H9 (cell line): ENCODE measurements around the gene TTC6. TPM values are rescaled to one million over a fixed set of nuclear protein-coding genes. Genes with fewer than 3 reads are reported as not detected.

Experiments used
- DNase-seq: peaks from one replicate; pipeline ENCODE4 v3.0.0-alpha.2; 2017
- H2AFZ ChIP-seq: one replicate; pipeline ENCODE4 v1.6.1; 2013; ENCODE audit warnings: mild to moderate bottlenecking, low read length, control low read depth, moderate library complexity
- H2AK5ac ChIP-seq: 2 replicates; pipeline ENCODE4 v1.6.1; 2013; ENCODE audit warnings: low read length, control low read depth, mixed read lengths; ENCODE audit not compliant: insufficient read length
- H2BK120ac ChIP-seq: one replicate; pipeline ENCODE4 v1.6.1; 2013; ENCODE audit warnings: low read depth, mild to moderate bottlenecking, low read length, control low read depth, inconsistent platforms; ENCODE audit not compliant: poor library complexity, severe bottlenecking
- H2BK12ac ChIP-seq: 2 replicates; pipeline ENCODE4 v1.6.1; 2013; ENCODE audit warnings: low read length, control low read depth, mixed read lengths, low read depth; ENCODE audit not compliant: insufficient read length
- H2BK15ac ChIP-seq: 2 replicates; pipeline ENCODE4 v1.6.1; 2013; ENCODE audit warnings: low read depth, low read length, control low read depth
- H2BK20ac ChIP-seq: one replicate; pipeline ENCODE4 v1.6.1; 2013; ENCODE audit warnings: low read depth, mild to moderate bottlenecking, low read length, control low read depth, inconsistent platforms; ENCODE audit not compliant: poor library complexity, severe bottlenecking
- H2BK5ac ChIP-seq: 2 replicates; pipeline ENCODE4 v1.6.1; 2013; ENCODE audit warnings: low read length, control low read depth, mixed read lengths; ENCODE audit not compliant: insufficient read length
- H3K14ac ChIP-seq: 2 replicates; pipeline ENCODE4 v1.6.1; 2013; ENCODE audit warnings: low read length, control low read depth; ENCODE audit not compliant: insufficient read depth
- H3K18ac ChIP-seq: 2 replicates; pipeline ENCODE4 v1.6.1; 2013; ENCODE audit warnings: low read depth, mild to moderate bottlenecking, mixed read lengths, low read length, control low read depth; ENCODE audit not compliant: insufficient read length
- H3K23ac ChIP-seq: 2 replicates; pipeline ENCODE4 v1.6.1; 2013; ENCODE audit warnings: low read length, control low read depth, mixed read lengths, low read depth; ENCODE audit not compliant: insufficient read length
- H3K23me2 ChIP-seq: 2 replicates; pipeline ENCODE4 v1.6.1; 2013; ENCODE audit warnings: low read depth, mild to moderate bottlenecking, mixed read lengths, low read length, control low read depth; ENCODE audit not compliant: insufficient read length, poor library complexity, severe bottlenecking
- H3K27ac ChIP-seq: 2 replicates; pipeline ENCODE4 v1.5.1; 2013; ENCODE audit warnings: low read length, control low read depth, mixed read lengths, low read depth; ENCODE audit not compliant: insufficient read length
- H3K27me3 ChIP-seq: 2 replicates; pipeline ENCODE4 v1.6.1; 2013; ENCODE audit warnings: low read length, control low read depth, inconsistent platforms; ENCODE audit not compliant: insufficient read depth
- H3K4ac ChIP-seq: 2 replicates; pipeline ENCODE4 v1.6.1; 2013; ENCODE audit warnings: low read depth, mild to moderate bottlenecking, control low read depth, inconsistent platforms, low read length, moderate library complexity
- H3K4me1 ChIP-seq: 2 replicates; pipeline ENCODE4 v1.6.1; 2013; ENCODE audit warnings: low read length, control low read depth, inconsistent platforms; ENCODE audit not compliant: insufficient read depth
- H3K4me2 ChIP-seq: 2 replicates; pipeline ENCODE4 v1.6.1; 2013; ENCODE audit warnings: low read length, control low read depth, mixed read lengths; ENCODE audit not compliant: insufficient read length, insufficient read depth
- H3K56ac ChIP-seq: 2 replicates; pipeline ENCODE4 v1.6.1; 2013; ENCODE audit warnings: low read depth, mild to moderate bottlenecking, mixed read lengths, low read length, control low read depth; ENCODE audit not compliant: insufficient read length
- H3K79me1 ChIP-seq: 2 replicates; pipeline ENCODE4 v1.6.1; 2013; ENCODE audit warnings: low read depth, mild to moderate bottlenecking, moderate library complexity, low read length, control low read depth, inconsistent platforms; ENCODE audit not compliant: insufficient read depth, poor library complexity, severe bottlenecking
- H3K79me2 ChIP-seq: 2 replicates; pipeline ENCODE4 v1.6.1; 2013; ENCODE audit warnings: low read length, control low read depth, inconsistent platforms; ENCODE audit not compliant: insufficient read depth
- H3K9ac ChIP-seq: 2 replicates; pipeline ENCODE4 v1.6.1; 2013; ENCODE audit warnings: low read length, control low read depth, mixed read lengths; ENCODE audit not compliant: insufficient read length; ENCODE audit errors: extremely low read depth
- H3K9me3 ChIP-seq: one replicate; pipeline ENCODE4 v1.6.1; 2013; ENCODE audit warnings: low read depth, low read length, inconsistent platforms; ENCODE audit not compliant: control insufficient read depth
- H3T11ph ChIP-seq: one replicate; pipeline ENCODE4 v1.6.1; 2013; ENCODE audit warnings: mild to moderate bottlenecking, low read length, control low read depth, inconsistent platforms
- H4K20me1 ChIP-seq: one replicate; pipeline ENCODE4 v1.6.1; 2013; ENCODE audit not compliant: control insufficient read depth, insufficient read length, insufficient read depth
- H4K5ac ChIP-seq: 2 replicates; pipeline ENCODE4 v1.6.1; 2013; ENCODE audit warnings: low read depth, mild to moderate bottlenecking, mixed read lengths, low read length, control low read depth; ENCODE audit not compliant: insufficient read length
- H4K8ac ChIP-seq: replicated peaks from 2 replicates; pipeline ENCODE4 v1.6.1; 2013; ENCODE audit warnings: low read length, control low read depth, mixed read lengths, low read depth; ENCODE audit not compliant: insufficient read length
- H4K91ac ChIP-seq: 2 replicates; pipeline ENCODE4 v1.6.1; 2013; ENCODE audit warnings: low read depth, mild to moderate bottlenecking, moderate library complexity, mixed read lengths, low read length, control low read depth; ENCODE audit not compliant: insufficient read length
- H3K27ac Mint-ChIP-seq, 3 experiments: 2 replicates in 2 of 3; 3 replicates in 1 of 3; pipeline ENCODE4 v1.8.0; 2020 to 2021; ENCODE audit warnings: mixed read lengths in 3 of 3, mild to moderate bottlenecking in 1 of 3, moderate library complexity in 1 of 3
- H3K27me3 Mint-ChIP-seq: 2 replicates; pipeline ENCODE4 v1.8.0; 2021; ENCODE audit warnings: low read depth, mild to moderate bottlenecking, moderate library complexity, mixed read lengths
- H3K36me3 Mint-ChIP-seq, 3 experiments: 2 replicates in 2 of 3; 3 replicates in 1 of 3; pipeline ENCODE4 v1.8.0; 2020 to 2021; ENCODE audit warnings: low read depth in 3 of 3, mixed read lengths in 3 of 3; ENCODE audit not compliant: insufficient read depth in 1 of 3
- H3K4me1 Mint-ChIP-seq, 2 experiments: 2 replicates each; pipeline ENCODE4 v1.8.0; 2020; ENCODE audit warnings: mixed read lengths in 2 of 2
- H3K4me3 Mint-ChIP-seq, 2 experiments: 2 replicates in 1 of 2; 3 replicates in 1 of 2; pipeline ENCODE4 v1.8.0; 2020 to 2021; ENCODE audit warnings: mild to moderate bottlenecking in 2 of 2, mixed read lengths in 2 of 2, moderate library complexity in 1 of 2
- H3K9me3 Mint-ChIP-seq, 2 experiments: 2 replicates in 1 of 2; 3 replicates in 1 of 2; pipeline ENCODE4 v1.8.0; 2020; ENCODE audit warnings: mild to moderate bottlenecking in 2 of 2, mixed read lengths in 2 of 2, moderate library complexity in 1 of 2
- WGBS: extraction: QIAGEN DNeasy Blood & Tissue Kit; methylation state at CpG from one replicate; pipeline ENCODE4 v1.1.7; 2013; ENCODE audit warnings: missing lambda C conversion rate, low lambda C conversion rate, mixed read lengths; ENCODE audit not compliant: insufficient read length; ENCODE audit errors: extremely low coverage; 5-methylcytosine and 5-hydroxymethylcytosine counted together
- total RNA-seq: library from RNA; stranded (reverse); gene quantifications from 2 replicates; pipeline ENCODE4 v1.2.1, GENCODE V29; 2021
- TF ChIP-seq, protein P1 (sequence below): fragments of 200-600 bp; sonication (generic); conservative IDR thresholded peaks from 3 replicates; pipeline ENCODE4 v1.8.0; 2021; ENCODE audit warnings: antibody characterized with exemption, mild to moderate bottlenecking

TTC6 gene
- total RNA-seq, 1 experiment from 2014 or later = 0.24 TPM

DNA sequence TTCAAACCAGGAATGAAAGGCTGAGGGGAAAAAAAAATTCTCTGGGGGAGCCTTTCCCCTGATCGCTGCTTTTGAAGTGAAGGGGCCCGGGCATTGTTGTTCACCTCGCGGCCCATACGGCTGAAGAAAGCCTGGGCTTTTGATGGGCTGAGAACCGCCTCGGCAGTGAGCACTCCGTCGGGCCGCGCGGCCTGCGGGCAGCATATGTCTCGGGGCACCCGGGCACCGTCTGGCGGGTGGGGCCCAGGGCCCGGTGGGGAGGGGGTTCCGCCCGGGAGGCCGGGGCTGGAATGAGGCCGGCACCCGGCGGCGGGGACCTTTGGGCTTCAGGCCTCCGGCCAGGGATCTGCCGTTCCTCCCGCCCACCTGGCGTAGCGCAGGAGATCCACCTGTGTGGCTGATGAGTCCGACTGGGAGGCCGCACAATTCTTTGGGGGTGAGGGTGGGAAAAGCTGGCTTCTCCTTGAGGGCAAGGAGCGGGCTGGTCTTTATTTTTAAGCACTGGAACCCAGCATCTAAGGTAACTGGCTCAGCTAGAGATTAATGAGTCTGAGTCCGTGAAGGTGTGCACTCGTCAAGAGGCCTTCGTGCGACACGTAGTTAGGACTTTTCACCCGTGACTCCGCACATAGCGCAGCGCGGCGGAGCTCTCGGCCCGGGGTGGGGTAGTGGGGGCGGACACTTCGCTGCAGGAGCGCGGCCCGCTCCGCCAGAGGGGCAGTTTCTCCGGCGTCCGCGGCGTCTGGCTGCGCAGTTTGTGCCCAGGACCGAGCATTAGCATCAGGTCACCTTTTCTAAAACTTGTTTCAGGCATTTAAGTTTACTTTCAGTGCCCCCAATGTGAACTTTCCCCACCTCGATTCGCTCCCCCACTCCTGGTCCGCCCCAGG, 11.0 kb upstream of the TTC6 start:
- H2BK12ac ChIP-seq = no peak overlapping the region
- no peak overlapping the region for H3K23ac ChIP-seq
- Mint-ChIP-seq H3K4me3 (peak overlapping the region in 1 of 2 experiments; percentile 68; a peak in 3 of 5 replicates), H3K27me3 (peaks cover 99% of the 10 kb centered on the region), H3K36me3 (no peaks in the 10 kb centered on the region), H3K4me1 (peaks cover 18 to 43% of the 10 kb centered on the region in 2 experiments), H3K9me3 (peaks cover 0 to 5% of the 10 kb centered on the region in 2 experiments; a peak in 4 of 5 replicates), H3K27ac (peak overlapping the region in 1 of 3 experiments; percentile 40; a peak in 1 of 7 replicates)
- no peak overlapping the region for H4K8ac ChIP-seq
- no peaks in the 10 kb centered on the region for H4K20me1 ChIP-seq
- H3K79me2 ChIP-seq = no peaks in the 10 kb centered on the region
- no peak overlapping the region for H2BK5ac ChIP-seq
- peak; percentile 45 for DNase-seq
- no peaks in the 10 kb centered on the region for H3K79me1 ChIP-seq
- peaks cover 66% of the 10 kb centered on the region for H3K27me3 ChIP-seq
- H2AFZ ChIP-seq = no peak overlapping the region
- no CpG with 5 or more reads among the region's 62 CpGs for WGBS
- no peak overlapping the region for H3K14ac ChIP-seq
- peak overlapping the region; percentile 55 for H3K4me2 ChIP-seq
- H3K56ac ChIP-seq = no peak overlapping the region
- no peak overlapping the region for H3K9ac ChIP-seq
- H2BK20ac ChIP-seq = no peak overlapping the region
- H3K23me2 ChIP-seq = peaks cover 10% of the 10 kb centered on the region
- no peak overlapping the region for H3K4ac ChIP-seq
- H4K5ac ChIP-seq = no peak overlapping the region
- TF ChIP-seq, protein P1, sequence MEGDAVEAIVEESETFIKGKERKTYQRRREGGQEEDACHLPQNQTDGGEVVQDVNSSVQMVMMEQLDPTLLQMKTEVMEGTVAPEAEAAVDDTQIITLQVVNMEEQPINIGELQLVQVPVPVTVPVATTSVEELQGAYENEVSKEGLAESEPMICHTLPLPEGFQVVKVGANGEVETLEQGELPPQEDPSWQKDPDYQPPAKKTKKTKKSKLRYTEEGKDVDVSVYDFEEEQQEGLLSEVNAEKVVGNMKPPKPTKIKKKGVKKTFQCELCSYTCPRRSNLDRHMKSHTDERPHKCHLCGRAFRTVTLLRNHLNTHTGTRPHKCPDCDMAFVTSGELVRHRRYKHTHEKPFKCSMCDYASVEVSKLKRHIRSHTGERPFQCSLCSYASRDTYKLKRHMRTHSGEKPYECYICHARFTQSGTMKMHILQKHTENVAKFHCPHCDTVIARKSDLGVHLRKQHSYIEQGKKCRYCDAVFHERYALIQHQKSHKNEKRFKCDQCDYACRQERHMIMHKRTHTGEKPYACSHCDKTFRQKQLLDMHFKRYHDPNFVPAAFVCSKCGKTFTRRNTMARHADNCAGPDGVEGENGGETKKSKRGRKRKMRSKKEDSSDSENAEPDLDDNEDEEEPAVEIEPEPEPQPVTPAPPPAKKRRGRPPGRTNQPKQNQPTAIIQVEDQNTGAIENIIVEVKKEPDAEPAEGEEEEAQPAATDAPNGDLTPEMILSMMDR = no peak
- no peak overlapping the region for H2AK5ac ChIP-seq
- H4K91ac ChIP-seq = no peak overlapping the region
- H3T11ph ChIP-seq = no peak overlapping the region
- H3K9me3 ChIP-seq = no peaks in the 10 kb centered on the region
- H2BK15ac ChIP-seq = no peak overlapping the region
- H3K4me1 ChIP-seq = peaks cover 3% of the 10 kb centered on the region; the same call in 1 of the 2 replicates
- no peak overlapping the region for H3K27ac ChIP-seq
- no peak overlapping the region for H3K18ac ChIP-seq
- H2BK120ac ChIP-seq = no peak overlapping the region
